GM19238 (cell line): Measurements from ENCODE around the gene BOC.

Source experiments
- DNase-seq: peaks from one replicate; pipeline ENCODE4 v3.0.0; 2011; ENCODE audit warnings: low spot score; ENCODE audit not compliant: insufficient read length

BOC gene

DNA sequence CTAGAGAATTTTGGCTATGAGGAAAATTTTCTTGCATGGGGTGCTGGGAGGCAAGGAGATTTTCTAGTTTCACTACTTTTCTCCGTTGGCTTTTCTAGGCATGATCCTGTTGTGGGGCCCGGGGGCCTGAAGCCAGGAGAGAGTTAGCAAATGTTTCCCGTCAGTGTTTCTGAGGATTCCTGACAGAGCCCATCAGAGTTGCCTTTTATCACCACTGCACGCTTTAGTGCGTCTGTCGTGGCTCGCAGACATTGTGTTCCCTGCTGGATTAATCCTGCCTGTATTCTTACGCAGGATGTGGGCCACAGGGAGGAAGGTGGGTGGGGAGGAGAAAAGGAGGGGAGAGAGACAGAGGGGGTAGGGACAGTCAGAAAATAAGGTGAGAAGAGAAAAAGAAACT lies 18.1 kb upstream of the BOC start:
- no peak for DNase-seq

DNA sequence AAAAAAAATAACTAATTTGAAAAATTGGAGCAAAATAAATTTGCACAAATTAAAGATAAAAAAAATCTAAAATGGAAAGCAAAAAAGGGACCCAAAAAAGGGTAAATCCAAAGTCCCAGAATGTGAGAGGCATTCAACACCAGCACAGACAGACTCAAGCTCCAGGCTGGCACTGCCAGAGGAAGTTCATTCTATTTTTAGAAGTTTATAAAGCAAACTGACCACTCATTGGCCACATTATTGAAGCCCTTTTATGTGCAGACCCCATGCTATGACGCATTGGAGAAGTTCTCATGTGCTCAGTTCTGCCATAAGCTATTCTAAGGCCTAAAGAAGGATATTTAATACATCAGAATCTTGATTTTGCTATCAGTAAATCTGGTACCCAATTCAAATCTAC lies 17.6 kb upstream of the BOC start:
- no peak for DNase-seq

DNA sequence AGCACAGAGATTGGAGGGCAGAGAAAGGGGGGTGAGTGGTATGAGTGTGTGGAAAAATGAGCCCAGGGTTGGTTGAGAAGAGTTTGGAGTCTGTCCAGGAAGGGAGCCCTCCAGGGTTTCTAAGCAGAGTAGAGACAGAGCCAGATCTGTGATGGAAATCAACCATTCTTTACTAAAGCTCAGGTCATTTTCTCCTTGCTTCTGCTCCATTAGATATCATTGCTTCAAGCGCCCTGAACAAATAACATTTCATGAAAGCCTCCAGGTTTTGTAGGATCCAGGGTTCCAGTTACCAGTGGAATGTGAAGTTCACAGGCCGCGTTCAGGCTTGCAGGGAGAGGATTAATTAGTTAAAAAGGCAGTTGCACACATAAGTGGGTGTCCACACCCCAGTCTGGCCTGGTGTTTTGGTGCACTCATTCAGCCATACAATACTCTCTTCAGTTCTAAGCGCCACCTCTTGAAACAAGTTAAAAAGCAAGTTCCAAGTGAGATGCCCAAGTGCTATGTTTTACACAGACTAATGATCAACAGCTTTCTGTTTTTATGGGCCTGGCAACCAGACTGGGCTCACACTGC lies 16.4 kb upstream of the BOC start:
- no peak for DNase-seq

DNA sequence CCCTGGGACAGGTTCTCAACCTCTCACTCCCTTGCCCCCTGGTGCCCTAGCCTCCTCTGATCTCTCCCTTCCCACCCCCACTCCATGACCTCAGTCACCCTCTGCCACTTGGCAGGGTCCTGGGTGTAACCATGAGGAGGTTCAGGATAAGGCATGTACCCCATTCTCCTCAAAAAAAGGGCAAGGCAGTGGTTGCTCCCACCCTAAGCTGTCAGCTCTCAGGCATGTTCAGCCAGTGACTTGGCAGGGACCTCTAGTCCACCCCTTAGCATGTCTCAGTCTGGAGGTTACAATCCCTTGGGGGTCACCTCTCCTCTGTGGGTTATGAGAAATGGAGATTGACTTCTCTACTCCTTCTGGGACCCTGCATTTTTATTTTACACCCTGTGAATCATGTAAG lies 11.0 kb upstream of the BOC start:
- no peak for DNase-seq

DNA sequence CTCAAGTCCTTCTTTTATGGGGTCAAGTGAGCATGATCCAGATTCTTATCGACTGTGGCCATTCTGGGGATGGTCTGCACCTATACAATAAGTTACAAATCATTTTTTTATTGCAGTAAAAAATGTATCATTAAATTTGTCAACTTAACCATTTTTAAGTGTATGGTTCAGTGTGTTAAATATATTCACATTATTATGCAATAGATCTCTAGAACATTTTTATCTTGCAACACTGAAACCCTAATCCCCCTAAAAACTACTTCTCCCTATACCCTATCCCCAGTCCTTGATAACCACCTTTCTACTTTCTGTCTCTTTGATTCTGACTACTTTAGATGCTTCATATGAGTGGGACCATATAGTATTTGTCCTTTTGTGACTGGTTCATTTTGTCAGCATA lies 10.4 kb upstream of the BOC start:
- no peak for DNase-seq

DNA sequence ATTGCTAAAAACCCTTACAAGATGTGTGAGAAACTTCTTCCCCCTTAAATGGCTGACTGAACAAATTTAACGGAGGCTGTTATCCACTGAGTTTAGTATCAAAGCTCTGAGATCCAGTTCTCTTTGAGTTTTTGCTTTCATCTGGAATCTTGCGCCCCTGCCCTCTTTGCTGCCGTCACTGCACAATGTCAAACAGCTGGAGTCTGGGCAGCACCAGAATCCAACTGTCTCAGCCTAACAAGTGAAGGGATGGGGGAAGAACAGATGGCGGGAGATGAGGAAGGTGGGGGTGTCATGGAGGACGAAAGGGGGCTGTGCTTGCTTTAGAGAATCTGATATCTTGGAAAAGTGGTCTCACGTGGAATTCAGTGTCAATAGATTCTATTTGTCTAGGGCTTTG lies 7.0 kb upstream of the BOC start:
- DNase-seq, result no peak

DNA sequence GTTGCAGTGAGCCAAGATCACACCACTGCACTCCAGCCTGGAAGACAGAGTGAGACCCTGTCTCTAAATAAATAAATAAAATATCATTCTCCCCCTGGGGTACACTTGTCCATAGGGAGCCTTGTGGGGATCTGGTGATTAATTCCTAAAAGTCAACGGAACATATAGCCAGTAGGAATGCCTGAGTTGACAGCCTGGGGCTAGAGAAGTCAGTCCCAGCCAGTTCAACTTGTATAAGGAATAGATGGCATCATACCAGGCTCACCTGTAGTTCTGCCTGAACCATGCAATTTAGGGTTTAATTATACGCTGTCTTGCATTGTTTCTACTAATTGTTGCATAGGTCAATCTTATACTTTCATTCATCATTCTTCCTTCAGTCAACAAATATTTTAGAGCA lies 5.9 kb upstream of the BOC start:
- no peak for DNase-seq

DNA sequence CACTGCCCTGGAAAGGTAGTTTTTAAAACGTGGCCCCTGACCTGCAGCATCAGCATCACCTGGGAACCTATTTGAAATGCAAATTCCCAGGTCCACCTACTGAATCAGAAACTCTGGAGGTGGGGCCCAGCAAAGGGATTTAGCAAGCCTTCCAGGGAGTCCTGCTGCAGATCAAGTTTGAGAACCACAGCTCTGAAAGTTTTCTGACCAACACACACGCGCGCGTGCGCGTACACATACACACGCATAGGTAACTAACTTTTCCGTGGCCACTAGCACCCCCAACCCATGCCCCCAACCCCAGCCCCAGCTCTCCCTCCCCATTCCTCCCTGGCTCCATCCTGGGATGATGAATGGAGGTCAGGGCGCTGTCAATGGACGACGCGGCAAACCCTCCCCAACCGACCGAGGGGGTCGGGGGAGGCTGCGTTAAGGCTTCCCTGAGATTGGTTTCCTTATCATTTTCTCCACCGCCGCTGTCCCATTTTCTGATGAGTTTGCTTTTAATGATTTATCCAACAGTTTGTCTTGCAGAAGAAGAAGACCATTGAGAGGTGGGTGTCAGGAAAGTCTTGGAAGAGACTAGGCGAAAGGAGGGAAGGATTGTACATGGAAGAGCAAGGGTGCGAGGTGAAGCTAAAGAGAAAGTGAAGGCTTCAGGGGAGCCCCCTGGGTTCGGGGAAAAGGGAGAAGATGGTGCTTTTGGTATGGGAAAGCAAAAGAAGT lies 590 bp upstream of the BOC start:
- DNase-seq, result no peak

DNA sequence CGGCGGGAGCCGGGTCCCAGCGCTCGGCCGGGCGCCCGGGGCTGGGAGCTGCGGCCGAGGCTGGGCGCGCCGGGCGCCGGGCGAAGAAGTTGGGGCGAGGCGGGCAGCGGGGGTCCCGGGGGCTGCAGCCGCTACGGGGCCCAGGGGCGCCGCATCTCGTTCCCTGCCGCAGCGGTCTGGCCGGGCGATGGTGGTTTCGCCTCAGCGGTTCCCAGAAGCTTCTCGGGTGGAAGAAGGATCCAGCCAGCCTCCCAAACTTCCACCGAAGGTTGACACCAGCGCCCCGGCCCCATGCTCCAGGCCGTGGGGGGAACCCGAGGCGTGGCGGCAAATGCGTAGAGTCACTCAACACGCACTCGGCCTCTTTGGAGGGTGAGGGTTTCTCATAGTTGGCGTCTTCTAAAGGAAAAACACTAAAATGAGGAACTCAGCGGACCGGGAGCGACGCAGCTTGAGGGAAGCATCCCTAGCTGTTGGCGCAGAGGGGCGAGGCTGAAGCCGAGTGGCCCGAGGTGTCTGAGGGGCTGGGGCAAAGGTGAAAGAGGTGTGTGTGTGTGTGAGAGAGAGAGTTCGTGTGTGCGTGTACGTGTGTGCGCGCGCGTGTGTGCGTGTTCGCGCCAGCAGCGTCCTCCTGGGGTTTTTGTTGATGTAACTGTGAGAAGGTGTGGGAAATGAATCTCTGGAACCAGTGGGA lies 940 bp downstream of the BOC start:
- DNase-seq, result peak; percentile 24

DNA sequence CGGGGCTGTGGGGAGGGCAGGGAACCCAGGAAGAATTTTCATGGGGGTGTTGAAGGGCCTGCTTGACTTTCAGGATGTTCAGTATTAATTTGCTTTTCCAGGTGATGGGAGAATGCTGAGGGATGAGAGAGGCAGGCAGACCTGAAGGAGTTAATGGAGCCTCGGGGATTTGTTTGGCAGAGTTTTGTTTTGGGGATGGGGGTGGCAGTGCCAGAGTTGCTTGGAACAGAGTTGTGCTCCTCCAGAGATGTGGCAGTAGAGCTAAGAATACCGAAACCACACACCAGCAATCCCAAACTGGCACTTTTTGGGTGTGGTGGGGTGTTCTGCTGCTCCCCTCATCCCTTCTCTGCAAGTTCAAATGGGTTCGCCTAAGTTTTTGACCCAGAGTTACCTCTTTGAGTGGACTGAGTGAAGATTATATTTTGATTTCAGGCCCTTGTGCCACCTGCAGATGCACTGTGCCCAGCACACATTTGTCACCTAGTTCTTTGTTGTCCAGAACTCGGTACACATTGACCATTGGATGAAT lies 1.6 kb downstream of the BOC start:
- DNase-seq, result no peak

DNA sequence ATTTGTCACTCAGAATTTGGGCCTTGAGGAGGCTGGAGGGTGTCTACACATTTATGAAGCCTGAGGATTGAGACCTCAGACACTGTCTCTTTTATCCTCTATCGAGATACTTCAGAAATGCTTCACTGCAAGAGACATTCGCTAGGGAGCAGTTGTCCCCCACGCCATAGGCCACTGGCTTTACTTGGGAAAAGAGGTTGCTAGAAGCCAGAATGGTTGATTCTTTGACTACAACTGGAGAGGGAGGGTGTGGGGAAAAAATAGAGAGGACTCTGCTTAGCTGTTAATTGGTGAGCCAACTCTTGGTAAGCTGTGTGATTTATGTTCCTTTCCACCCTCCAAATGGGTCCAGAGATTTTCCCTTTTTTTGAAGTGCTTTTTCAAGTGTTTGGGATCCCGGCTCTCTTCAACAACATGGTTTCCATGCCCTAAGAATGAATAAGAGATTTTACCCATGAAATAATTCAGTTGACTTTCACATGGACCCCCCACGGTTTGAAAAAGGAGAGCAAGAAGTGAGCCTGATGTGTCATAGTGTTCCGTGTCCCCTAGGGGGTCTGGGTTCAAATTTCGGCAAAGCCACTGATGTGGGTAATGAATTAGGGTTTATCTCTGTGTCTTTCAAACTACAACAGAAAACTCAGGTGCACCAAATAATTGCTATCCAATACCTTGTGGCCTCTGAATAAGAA lies 2.7 kb downstream of the BOC start:
- no peak for DNase-seq

DNA sequence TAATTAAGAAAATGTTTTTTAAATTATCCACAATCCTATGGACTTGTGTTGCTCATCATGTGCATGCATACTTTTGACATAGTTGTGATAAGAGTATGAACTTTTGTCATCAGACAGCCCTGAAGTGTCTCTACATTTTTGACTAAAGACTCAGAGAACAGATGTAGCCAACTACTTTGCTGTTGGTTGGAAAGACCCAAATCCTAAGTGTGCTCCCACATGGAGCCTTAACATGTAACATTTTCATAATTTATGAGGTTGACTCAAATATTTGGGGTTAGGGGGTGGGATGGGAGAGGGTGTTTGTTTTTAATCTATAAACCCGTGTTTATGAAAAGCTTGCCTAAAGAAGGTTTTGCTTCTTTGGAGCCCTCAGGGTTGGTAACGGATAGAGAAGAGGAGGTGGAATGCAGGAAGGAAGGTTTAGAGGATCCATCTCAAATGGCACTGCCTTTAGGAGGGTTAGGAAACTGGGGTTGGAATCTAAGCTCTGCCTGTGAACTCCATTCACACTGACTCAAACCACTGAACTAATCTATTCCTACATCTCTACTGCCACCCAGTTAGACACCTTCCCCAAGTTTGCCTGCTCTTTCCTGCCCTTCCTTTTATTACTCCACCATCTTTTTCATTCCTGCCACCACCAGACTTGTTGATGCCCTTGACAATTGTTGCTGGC lies 3.7 kb downstream of the BOC start:
- DNase-seq, result no peak

DNA sequence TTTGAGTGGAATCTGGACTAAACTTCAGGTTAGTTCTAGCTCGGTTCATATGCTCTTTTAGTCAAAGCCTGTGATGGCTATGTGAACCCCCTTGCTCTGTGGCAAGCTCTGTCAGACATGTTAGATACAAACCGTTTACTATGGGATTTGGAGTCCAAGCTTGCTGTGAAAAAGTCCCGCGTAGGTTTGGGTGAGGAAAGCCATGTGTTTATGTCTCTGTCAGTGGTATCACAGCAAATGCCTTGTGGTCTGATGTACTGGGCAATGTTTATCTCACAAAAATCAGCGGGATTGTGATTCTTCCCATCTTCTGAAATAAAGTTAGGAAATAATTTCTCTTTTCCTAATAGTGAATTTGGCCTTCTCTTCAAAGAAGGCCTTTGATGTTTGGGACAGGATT lies 5.0 kb downstream of the BOC start:
- DNase-seq, result no peak

DNA sequence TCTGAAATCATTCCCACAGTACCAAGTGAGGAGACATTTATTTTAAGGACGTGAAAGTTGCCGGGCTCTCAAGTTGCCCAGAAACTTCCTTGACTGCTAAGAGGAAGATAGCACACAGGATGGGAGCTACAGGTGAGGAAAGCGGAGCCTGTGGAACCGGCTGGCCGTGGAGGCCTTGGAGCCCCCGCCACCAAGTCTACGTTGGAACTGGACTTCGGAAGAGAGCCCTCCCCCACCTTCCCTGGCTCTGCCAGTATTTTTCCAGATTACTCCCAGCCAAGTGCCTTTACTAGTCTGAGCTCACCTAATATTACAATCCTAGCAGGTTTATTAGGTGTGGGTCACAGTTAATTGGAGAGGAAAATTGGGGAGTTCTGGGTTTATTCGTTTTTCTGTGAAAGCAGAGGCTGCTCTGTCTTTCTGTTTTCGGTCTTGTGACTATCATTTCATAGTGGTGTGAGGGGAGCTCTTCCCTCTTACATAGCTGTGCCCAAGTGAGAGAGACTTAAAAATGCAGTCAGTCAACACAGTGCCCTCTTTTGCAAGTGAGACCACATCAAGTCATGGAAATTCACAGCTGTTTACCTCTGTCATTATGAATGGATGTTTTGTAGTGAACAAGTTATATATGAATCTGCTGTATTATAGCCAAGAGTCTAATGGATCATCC lies 6.8 kb downstream of the BOC start:
- DNase-seq, result no peak

DNA sequence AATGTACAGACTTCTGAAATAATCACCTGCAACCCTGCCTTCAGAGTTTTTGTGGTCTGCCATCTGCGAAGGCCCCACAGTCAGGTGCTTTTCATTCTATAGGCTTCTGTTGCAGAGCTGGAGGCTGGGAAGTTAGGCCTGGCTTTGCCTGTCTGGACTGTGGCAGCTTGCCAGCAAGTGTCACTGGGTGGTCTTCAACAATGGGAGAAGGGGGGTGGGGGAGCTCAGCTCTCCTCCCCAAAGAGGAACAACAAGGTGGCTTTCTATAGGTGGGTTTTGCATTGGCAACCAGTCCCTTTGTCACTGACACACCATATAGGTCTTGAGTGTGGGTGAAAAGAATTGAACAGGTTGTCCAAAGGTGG lies 7.3 kb downstream of the BOC start:
- no peak for DNase-seq

DNA sequence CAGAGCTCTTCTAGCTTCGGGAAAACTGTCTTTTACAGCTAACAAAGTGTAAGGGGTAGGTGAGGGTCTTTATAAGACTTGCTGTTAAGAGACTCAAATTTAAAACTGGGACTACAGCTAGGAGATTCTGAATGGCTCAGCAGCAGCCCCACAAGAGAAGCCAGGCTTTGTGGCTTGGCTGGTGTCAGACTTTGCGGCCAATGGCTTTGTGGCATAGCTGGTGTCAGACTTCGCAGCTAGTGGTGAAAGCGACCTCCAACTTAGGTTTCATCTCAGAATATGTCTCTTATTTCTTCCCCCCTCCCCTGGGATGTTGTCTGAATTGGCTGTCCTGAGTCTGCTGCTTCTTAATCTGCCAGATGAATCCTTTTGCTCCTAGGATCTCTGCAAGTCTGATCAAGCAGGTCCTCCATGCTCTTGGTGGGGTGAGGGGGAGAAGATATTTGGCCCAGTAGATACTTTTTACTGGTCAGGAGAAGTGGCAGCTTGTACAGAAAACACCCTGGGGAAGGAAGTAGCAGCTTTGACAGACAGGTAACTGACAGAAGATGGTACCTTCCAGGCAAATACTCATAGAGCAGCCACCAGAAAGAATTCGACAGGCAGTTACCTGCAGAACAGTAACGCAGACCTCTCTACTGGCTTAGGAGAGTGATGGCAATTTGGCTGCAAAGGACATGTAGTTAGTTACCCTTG lies 8.4 kb downstream of the BOC start:
- no peak for DNase-seq

DNA sequence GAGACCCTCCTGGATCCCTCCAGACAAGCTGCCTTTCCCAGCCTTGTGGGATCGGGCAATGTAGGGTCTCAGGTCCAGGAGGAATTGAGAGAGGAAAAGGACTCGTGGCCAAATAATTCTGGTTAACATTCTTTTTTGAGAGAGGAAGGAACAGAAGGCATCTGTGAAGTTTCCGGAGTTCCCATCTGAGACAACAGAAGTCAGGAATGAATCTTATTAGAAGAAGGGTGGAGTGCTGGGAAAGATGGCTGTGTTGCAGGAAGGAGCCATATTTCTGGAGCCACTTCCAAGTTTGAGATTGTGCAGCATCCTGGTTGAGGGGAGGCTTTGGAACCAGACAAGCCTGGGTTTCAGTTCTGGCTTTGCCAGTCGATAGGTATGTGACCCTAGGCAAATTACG lies 9.4 kb downstream of the BOC start:
- no peak for DNase-seq

DNA sequence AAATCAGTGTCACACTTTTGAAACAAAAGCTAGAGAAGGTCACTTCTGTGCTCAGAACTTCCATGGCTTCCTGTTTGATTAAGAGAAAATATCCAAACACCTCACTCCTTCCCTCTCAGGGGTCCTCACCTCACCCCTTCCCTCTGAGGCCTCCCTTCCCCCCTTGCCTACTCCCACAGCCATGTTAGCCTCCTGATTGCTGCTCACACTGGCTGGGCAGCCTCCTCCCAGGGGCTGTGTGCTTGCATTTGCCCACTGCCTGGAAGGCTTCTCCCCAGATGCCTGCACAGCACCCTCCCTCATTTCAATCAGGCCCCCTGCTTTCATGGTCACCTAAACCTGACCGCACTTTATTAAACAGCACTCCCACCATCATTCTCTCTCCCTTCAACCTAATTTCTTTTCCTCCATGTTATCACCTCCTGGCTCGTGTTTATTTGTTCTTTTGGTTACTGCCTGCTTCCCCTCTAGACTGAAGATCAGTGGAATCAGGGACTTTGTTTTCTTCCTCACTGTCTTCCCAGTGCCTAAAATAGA lies 10.4 kb downstream of the BOC start:
- no peak for DNase-seq

DNA sequence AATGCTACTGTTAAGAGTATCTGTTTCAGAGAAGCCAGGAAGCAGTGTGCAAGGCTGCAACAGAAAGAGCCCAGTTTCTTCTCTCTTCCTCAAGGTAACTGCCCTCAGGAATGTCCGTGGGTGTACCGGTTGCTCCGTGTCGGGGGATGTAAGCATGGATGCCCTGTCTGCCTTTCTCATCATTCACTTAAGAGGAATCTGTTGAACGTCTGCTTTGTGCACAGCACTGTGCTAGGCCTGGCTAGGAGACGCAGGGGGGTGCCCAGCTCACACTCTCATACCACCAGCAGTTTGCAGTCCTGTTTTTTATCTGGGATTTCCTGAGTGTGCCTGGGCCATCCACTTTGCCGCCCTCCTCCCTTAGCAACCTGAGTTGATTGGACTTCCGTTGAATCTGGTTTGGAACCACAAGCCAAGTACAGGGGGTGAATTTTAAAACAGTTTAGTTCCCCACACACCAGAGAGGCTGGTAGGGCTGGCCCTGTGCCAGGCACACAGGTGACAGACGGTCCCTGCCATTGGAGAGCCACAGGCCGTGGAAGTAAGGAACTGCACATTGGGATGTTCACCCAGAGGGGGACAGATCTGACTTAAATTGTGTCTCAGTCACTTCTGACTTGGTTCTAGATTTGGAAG lies 11.2 kb downstream of the BOC start:
- DNase-seq, result no peak
